Lung (tissue), 12 donors: ENCODE data around the gene NLN. TPM values are rescaled to one million over a fixed set of nuclear protein-coding genes. Genes with fewer than 3 reads are reported as not detected.
A peak's percentile ranks its signal among the peaks of the same experiment; 100 is the strongest.

Source experiments
- ATAC-seq: fragments of 200-7000 bp; cut with Tn5 transposase; one replicate; pipeline ENCODE4 v1.9.1; 2020; ENCODE audit warnings: moderate number of reproducible peaks; ENCODE audit not compliant: insufficient read depth, low FRiP score
- DNase-seq, 3 donors: peaks; one replicate each; pipeline ENCODE4 v3.0.0-alpha.2; 2013 to 2017
- H3K27ac ChIP-seq, 2 donors: one replicate each; pipeline ENCODE4 v1.5.1; 2013; ENCODE audit warnings: mild to moderate bottlenecking in 2 of 2, moderate library complexity in 2 of 2, control low read depth in 1 of 2, inconsistent platforms in 1 of 2, low read depth in 1 of 2, low read length in 1 of 2
- H3K27me3 ChIP-seq, 3 donors: one replicate each; pipeline ENCODE4 v1.5.1; 2013; ENCODE audit warnings: low read length in 2 of 3; ENCODE audit not compliant: control insufficient read depth in 3 of 3, insufficient read depth in 3 of 3
- H3K36me3 ChIP-seq, 4 donors: one replicate each; pipeline ENCODE4 v1.5.1; 2013; ENCODE audit warnings: low read length in 4 of 4, mild to moderate bottlenecking in 1 of 4, moderate library complexity in 1 of 4; ENCODE audit not compliant: control insufficient read depth in 4 of 4, insufficient read depth in 4 of 4
- H3K4me1 ChIP-seq, 5 donors: one replicate each; pipeline ENCODE4 v1.5.1; 2013; ENCODE audit warnings: low read length in 5 of 5, mild to moderate bottlenecking in 2 of 5, moderate library complexity in 1 of 5; ENCODE audit not compliant: control insufficient read depth in 5 of 5, insufficient read depth in 5 of 5
- H3K4me3 ChIP-seq: one replicate; pipeline ENCODE4 v1.5.1; 2013; ENCODE audit warnings: mild to moderate bottlenecking, control low read depth, moderate library complexity
- H3K9ac ChIP-seq, 2 donors: one replicate each; pipeline ENCODE4 v1.5.1; 2013; ENCODE audit warnings: low read length in 2 of 2, control low read depth in 1 of 2; ENCODE audit not compliant: insufficient read depth in 1 of 2
- H3K9me3 ChIP-seq, 4 donors: one replicate each; pipeline ENCODE4 v1.5.1; 2013; ENCODE audit warnings: low read length in 3 of 4, mild to moderate bottlenecking in 1 of 4, moderate library complexity in 1 of 4; ENCODE audit not compliant: control insufficient read depth in 4 of 4, insufficient read depth in 3 of 4
- WGBS, 2 donors: extraction: QIAGEN DNeasy Blood & Tissue Kit; methylation state at CpG; one replicate each; pipeline ENCODE4 v1.1.7; 2013; 5-methylcytosine and 5-hydroxymethylcytosine counted together
- polyA plus RNA-seq, 2 donors: library from polyadenylated mRNA; stranded (reverse); fragments of 200-250 nt; gene quantifications; one replicate each; pipeline ENCODE4 v1.2.1, GENCODE V29; 2013
- total RNA-seq, 2 donors: library from RNA; depleted of rRNA in 1 of 2; stranded (reverse); fragments of >200 nt in 1 of 2; gene quantifications; one replicate each; pipeline ENCODE4 v1.2.1, GENCODE V29; 2014 to 2021
- TF ChIP-seq, protein P1 (sequence below): IDR thresholded peaks from 2 replicates; pipeline ENCODE4 v1.5.1; 2012; ENCODE audit warnings: mild to moderate bottlenecking; ENCODE audit errors: control extremely low read depth, extremely low read depth
- donor health status: control.
- donor health status: control.
- donor health status: Bipolar disorder and iron deficiency.
- donor health status: healthy.
- donor health status: DM: yes; HTN: yes; CAD: no.

The NLN gene
- total and polyA plus RNA-seq, 4 donors: 2.9 to 21.3 (median 11.8) TPM

DNA sequence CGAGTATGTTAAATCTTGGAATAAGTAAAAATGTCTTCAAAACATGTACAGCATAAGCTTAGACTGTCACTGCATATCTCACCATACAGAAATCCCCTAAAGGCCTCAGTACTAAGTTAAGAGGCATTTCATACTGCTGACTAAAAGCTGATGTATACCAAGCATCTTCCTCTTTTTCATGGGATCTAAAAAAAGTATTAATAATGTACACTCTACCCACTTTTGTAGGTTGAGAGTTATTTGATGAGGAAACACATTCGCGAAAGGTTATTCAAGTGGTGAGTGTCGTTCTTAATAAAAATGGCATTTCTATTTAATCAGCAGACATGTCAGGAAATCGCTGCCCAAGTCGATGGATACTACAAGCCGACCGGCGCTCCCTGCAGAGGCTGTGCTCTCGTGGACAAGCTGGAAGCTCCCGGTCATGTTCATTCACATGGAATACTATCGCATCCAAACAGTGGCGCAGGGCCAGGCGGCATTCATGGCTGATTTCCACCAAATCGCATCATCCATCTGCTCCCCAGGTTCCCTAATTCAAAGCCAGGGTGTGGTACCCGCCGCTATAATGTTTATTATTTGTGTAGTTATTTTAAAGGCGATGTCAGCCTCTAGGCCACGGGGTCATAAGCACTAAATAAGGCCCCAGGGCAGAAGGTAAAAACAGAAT is 820 bp upstream of the NLN start:
- peak; percentile 77 to 84 (median 83) for DNase-seq
- Histone ChIP-seq H3K4me3 (peak overlapping the region; percentile 98), H3K27me3 (no peaks in the 10 kb centered on the region), H3K9ac (peak overlapping the region in 1 of 2 donors; percentile 36), H3K36me3 (peaks cover 0 to 5% (median 2%) of the 10 kb centered on the region in 4 donors), H3K27ac (peak overlapping the region; percentile 73 to 90), H3K9me3 (peaks cover 0 to 2% (median 0%) of the 10 kb centered on the region in 4 donors), H3K4me1 (peaks cover 0 to 12% (median 0%) of the 10 kb centered on the region in 5 donors)
- ATAC-seq: peak; percentile 10
- WGBS, 2 donors: 3% methylated on average over 19 of the region's 19 CpGs
- TF ChIP-seq, protein P1, sequence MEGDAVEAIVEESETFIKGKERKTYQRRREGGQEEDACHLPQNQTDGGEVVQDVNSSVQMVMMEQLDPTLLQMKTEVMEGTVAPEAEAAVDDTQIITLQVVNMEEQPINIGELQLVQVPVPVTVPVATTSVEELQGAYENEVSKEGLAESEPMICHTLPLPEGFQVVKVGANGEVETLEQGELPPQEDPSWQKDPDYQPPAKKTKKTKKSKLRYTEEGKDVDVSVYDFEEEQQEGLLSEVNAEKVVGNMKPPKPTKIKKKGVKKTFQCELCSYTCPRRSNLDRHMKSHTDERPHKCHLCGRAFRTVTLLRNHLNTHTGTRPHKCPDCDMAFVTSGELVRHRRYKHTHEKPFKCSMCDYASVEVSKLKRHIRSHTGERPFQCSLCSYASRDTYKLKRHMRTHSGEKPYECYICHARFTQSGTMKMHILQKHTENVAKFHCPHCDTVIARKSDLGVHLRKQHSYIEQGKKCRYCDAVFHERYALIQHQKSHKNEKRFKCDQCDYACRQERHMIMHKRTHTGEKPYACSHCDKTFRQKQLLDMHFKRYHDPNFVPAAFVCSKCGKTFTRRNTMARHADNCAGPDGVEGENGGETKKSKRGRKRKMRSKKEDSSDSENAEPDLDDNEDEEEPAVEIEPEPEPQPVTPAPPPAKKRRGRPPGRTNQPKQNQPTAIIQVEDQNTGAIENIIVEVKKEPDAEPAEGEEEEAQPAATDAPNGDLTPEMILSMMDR: no peak

DNA sequence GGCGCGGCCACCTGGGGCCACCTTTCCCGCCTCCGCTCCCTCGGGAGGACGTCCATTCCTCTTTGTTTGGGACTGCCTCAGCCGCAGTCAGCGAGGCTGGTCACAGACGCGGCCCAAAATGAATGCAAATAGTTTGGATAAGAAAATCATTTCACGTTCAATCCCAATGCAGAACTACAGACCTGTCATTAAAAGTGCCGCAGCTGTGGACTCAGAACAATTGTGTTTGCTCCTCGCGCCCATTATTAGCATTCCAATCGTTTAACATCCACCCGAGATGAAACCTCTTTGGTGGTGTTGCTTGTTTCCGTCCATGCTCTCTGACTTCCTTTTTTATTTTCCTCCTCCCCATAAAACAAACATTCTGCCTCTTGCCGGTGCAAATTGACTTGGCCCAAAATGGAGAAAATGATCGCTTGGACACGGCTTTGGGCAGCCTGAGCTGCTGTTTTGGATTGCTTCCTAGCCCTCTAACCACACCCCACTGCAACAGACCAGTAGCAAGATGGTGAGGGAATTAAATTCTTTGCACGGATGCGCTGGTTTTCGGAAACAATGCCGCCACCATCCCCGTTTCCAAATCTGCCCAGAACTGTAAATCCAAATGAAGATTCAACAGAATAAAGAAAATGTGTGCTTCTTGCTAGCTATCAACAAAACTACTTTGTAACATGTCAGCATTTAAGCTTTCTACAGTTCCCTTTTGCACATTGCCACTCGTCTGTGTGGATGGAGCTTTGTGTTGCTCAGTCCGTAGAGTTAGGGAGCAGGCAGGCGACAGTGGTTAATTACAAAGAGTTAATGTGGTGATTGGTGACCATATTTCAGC is 784 bp downstream of the NLN start:
- peak; percentile 52 to 76 (median 75) for DNase-seq
- TF ChIP-seq, protein P1: no peak

DNA sequence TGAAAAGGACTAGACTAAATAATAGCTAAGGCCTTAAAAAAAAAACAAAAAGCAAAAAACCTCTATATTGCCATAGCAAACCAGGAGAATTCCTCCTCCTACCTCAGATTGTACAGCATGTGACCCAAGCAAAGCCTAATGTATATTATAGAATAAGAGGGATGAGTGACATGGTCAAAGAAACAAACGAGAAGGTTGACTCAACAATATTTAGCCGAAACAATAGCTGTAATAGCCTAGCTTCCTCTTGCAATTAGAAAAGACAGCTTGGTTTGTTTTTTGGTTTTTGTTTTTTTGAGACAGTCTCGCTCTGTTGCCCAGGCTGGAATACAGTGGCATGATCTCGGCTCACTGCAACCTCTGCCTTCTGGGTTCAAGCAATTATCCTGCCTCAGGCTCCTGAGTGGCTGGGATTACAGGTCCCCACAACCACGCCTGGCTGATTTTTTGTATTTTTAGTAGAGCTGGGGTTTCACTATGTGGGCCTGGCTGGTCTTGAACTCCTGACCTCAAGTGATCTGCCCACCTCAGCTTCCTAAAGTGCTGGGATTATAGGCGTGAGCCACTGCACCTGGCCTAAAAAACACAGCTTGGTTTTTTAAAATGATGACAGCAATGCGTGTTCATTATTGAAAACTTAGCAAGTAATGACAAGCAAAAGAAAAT is 5.6 kb downstream of the NLN start:
- Histone ChIP-seq H3K27ac (no peak overlapping the region), H3K4me1 (no peaks in the 10 kb centered on the region), H3K36me3 (no peaks in the 10 kb centered on the region), H3K4me3 (no peak overlapping the region), H3K9me3 (no peaks in the 10 kb centered on the region), H3K9ac (no peak overlapping the region), H3K27me3 (no peaks in the 10 kb centered on the region)
- WGBS, 2 donors: 77 to 78% methylated on average over 7 of the region's 7 CpGs
- DNase-seq (no peak), ATAC-seq (no peak)
- TF ChIP-seq, protein P1: no peak

More for the DNA sequence above, 784 bp downstream of the NLN start:
- H3K9ac ChIP-seq: peak overlapping the region; percentile 51 to 67
- H3K36me3 ChIP-seq: peaks cover 0 to 5% (median 0%) of the 10 kb centered on the region in 4 donors
- peak overlapping the region; percentile 91 for H3K4me3 ChIP-seq
- H3K4me1 ChIP-seq: peaks cover 0 to 12% (median 0%) of the 10 kb centered on the region in 5 donors
- 3 to 4% methylated on average over 27 to 28 of the region's 28 CpGs for WGBS, 2 donors
- peaks cover 0 to 2% (median 0%) of the 10 kb centered on the region in 4 donors for H3K9me3 ChIP-seq
- peak; percentile 14 for ATAC-seq
- peak overlapping the region in 1 of 2 donors; percentile 91 for H3K27ac ChIP-seq
- H3K27me3 ChIP-seq: no peaks in the 10 kb centered on the region
